Cardiac muscle cell (in vitro differentiated cells and primary cell): ENCODE results near the gene ENTPD2. TPM values are rescaled to one million over a fixed set of nuclear protein-coding genes. Genes with fewer than 3 reads are reported as not detected.

Experiments
- DNase-seq, 2 donors: peaks; one replicate each; pipeline versions ENCODE4 v3.0.0 to v3.0.0-alpha.2; 2010 to 2017; ENCODE audit warnings: low read depth in 1 of 2, low spot score in 1 of 2
- H3K27ac ChIP-seq: fragments of 200-600 bp; sonication (generic); 2 replicates; pipeline ENCODE4 v1.5.1; 2016
- H3K27me3 ChIP-seq: fragments of 200-600 bp; sonication (generic); 2 replicates; pipeline ENCODE4 v1.6.0; 2016; ENCODE audit warnings: control low read depth
- H3K36me3 ChIP-seq: fragments of 200-600 bp; sonication (generic); 2 replicates; pipeline ENCODE4 v1.5.1; 2016; ENCODE audit warnings: control low read depth
- H3K4me1 ChIP-seq: fragments of 200-600 bp; sonication (generic); 2 replicates; pipeline ENCODE4 v1.8.1; 2017; ENCODE audit warnings: low read depth, mild to moderate bottlenecking, mixed run types
- H3K4me3 ChIP-seq: fragments of 200-600 bp; sonication (generic); 2 replicates; pipeline ENCODE4 v1.5.1; 2016; ENCODE audit warnings: mild to moderate bottlenecking
- H3K9me3 ChIP-seq: fragments of 200-600 bp; sonication (generic); 2 replicates; pipeline ENCODE4 v1.5.1; 2017; ENCODE audit warnings: low read depth, mild to moderate bottlenecking, control low read depth
- polyA plus RNA-seq: library from polyadenylated mRNA; unstranded; fragments of >200 nt; fragmentation: Nextera tagmentation; extraction: Ambion mirVana; gene quantifications from 2 replicates; pipeline ENCODE4 v1.2.1, GENCODE V29; 2016
- total RNA-seq: library from RNA; depleted of rRNA; stranded (reverse); fragments of >200 nt; gene quantifications from 2 replicates; pipeline ENCODE4 v1.2.3, GENCODE V29; 2016
- TF ChIP-seq, protein P1 (sequence below): IDR thresholded peaks from 2 replicates; pipeline ENCODE4 v1.5.1; 2012; ENCODE audit warnings: low read depth, mild to moderate bottlenecking, low read length

The ENTPD2 gene
- total and polyA plus RNA-seq, 2 experiments from 2014 or later = not detected

DNA sequence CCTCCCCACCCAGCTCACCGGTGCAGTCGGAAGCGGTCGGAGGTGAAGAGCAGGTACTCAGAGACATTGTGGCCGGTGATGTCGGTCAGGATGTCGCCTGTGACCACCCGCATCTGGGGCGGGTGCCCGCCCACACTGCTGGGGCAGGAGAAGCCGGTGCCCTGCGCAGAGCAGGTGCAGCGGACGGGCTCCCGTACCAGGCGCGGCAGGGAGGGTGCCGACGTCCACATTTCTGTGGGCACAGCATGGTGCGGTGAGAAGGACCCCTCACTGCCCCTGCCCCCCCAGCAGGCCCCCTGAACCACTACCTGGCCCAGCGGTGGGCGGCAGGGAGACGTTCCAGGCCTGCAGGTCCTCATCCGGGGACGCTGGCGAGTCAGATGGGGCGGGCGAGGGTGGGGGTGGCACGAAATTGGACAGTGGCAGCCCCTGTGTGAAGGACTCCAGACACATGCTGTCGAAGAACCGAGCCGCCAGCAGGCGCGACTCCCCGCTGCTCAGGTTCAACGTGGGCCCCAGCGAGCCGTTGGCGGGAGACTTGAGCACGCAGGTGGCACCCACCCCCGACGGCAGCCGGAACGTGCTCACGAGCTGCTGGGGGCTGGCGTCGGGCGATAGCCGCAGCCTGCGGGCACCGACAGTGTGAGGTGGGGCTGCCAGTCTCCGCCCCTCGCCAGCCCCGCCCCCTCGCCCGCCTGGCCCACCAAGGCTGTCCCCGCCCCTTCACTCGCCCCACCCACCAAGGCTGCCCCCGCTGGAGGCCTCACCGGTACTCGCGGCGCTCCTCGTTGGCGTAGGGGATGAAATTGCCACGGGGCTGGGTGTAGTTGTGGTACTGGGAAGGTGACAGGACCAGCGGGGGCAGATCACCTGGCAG lies 40.9 kb downstream of the ENTPD2 start:
- Histone ChIP-seq H3K27ac (no peak overlapping the region), H3K4me1 (no peaks in the 10 kb centered on the region), H3K36me3 (peaks cover 12% of the 10 kb centered on the region), H3K4me3 (no peak overlapping the region), H3K9me3 (no peaks in the 10 kb centered on the region), H3K27me3 (no peaks in the 10 kb centered on the region)
- DNase-seq = no peak
- TF ChIP-seq, protein P1, sequence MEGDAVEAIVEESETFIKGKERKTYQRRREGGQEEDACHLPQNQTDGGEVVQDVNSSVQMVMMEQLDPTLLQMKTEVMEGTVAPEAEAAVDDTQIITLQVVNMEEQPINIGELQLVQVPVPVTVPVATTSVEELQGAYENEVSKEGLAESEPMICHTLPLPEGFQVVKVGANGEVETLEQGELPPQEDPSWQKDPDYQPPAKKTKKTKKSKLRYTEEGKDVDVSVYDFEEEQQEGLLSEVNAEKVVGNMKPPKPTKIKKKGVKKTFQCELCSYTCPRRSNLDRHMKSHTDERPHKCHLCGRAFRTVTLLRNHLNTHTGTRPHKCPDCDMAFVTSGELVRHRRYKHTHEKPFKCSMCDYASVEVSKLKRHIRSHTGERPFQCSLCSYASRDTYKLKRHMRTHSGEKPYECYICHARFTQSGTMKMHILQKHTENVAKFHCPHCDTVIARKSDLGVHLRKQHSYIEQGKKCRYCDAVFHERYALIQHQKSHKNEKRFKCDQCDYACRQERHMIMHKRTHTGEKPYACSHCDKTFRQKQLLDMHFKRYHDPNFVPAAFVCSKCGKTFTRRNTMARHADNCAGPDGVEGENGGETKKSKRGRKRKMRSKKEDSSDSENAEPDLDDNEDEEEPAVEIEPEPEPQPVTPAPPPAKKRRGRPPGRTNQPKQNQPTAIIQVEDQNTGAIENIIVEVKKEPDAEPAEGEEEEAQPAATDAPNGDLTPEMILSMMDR = no peak

DNA sequence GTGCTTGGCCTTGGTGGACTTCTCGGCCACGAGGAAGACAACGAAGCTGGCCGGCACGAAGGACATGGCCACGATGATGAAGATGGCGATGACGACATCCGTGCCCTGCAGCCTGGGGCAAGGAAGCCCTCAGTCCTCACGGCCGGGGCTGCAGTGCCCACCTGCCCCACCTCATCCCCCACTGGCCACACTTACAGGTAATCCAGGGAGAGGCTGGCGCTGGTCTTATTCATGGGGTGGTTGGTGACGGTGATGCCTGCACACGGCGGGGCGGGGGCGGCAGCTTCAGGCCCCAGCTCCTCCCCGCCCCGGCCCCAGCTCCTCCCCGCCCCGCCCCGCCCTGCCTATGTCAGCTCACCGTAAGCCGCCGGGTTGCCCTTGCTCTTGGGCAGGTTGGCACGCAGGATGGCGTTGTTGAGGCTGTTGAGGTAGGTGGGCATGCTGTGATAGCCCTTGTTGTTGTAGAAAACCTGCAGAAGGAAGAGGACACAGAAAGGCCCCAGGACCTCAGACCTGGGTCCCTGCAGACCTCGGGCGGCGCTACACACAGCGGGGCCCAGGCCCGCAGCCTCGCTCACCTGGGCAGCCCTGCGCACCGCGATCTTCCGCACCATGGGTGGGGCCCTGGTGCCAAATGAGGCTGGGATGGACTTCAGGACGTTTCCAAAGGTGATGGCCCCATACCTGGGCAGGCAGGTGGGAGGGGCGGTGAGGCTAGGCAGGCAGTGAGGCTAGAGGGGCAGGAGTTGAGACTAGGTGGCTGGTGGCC lies 41.8 kb downstream of the ENTPD2 start:
- Histone ChIP-seq H3K4me1 (no peaks in the 10 kb centered on the region), H3K36me3 (peaks cover 12% of the 10 kb centered on the region), H3K9me3 (no peaks in the 10 kb centered on the region), H3K27ac (no peak overlapping the region), H3K4me3 (no peak overlapping the region), H3K27me3 (no peaks in the 10 kb centered on the region)
- TF ChIP-seq, protein P1 = no peak
- no peak for DNase-seq

DNA sequence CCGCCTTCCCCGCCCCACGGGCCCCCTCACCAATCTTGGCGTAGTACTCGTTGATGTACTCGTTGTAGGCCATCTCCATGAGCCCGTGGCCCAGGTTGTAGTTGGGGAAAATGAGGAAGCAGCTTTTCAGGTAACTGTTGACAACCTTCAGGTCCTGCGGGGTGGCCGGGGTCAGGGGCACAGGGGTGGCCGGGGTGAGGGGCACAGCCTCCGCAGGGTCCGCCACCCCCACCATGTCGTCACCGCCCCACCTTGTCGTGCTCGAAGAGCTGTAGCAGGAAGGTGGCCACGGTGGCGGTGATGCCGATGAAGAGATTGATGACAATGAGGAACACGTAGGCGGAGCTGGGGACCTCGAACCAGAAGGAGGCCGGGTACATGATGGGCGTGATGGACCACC lies 42.7 kb downstream of the ENTPD2 start:
- Histone ChIP-seq H3K9me3 (no peaks in the 10 kb centered on the region), H3K4me1 (no peaks in the 10 kb centered on the region), H3K36me3 (peaks cover 11% of the 10 kb centered on the region), H3K27ac (no peak overlapping the region), H3K4me3 (no peak overlapping the region), H3K27me3 (no peaks in the 10 kb centered on the region)
- TF ChIP-seq, protein P1 = no peak
- DNase-seq = no peak

DNA sequence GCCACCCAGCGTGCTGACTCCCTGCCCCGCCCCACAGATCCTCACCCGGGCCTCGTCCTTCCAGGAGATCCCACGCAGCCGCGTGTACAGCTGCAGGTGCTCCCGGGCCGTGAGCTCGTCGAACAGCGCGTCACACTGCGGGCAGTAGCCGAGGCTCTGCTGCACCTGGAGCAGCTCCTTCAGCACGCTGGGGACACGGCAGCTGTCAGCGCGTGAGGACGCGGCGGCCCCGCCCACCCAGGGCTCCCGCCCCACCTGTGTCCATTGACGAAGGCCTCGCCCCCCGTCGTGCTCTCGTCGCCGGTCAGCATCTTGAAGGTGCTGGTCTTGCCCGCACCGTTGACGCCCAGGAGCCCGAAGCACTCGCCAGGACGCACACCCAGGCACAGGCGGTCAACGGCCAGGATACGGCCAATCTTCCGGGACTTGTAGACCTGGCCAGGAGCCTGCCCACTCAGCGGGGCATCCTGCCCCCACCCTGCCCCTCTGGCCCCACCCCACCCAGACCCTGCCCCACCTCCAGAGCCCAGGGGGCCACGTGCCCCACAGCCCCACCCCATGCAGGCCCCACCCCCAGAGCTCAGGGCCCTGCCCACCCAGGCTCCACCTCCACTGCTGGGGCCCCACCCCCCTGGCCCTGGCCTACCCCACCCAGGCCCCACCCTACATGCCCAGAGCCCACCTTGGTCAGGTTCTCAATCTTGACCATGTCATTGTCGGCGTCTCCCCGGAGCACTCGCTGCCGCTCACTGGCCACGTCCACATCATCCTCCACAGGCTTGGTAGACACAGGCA lies 43.7 kb downstream of the ENTPD2 start:
- no peak overlapping the region for H3K27ac ChIP-seq
- H3K27me3 ChIP-seq = no peaks in the 10 kb centered on the region
- TF ChIP-seq, protein P1 = no peak
- DNase-seq = no peak
- no peaks in the 10 kb centered on the region for H3K4me1 ChIP-seq
- no peaks in the 10 kb centered on the region for H3K9me3 ChIP-seq
- H3K4me3 ChIP-seq = no peak overlapping the region
- peaks cover 3% of the 10 kb centered on the region for H3K36me3 ChIP-seq

DNA sequence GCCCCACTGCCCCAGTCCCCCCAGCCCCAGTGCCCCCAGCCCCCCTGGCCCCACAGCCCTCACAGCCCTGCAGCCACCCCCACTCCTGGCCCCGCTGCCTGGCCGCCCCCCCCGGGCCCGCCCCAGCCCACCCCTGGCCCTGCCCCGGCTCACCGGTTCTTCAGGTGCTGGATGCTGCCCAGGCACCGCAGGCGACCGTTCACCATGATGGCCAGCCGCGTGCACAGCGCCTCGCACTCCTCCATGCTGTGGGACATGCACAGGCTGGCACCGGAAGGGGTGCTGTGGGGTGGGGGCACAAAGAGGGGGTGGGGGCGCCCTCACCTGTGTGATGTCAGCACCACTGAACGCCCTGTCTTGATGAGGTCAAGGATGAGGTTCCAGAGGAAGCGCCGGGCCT lies 44.6 kb downstream of the ENTPD2 start:
- H3K4me3 ChIP-seq = no peak overlapping the region
- no peaks in the 10 kb centered on the region for H3K9me3 ChIP-seq
- H3K27ac ChIP-seq = no peak overlapping the region
- H3K4me1 ChIP-seq = no peaks in the 10 kb centered on the region
- TF ChIP-seq, protein P1 = no peak
- peaks cover 3% of the 10 kb centered on the region for H3K36me3 ChIP-seq
- H3K27me3 ChIP-seq = no peaks in the 10 kb centered on the region
- DNase-seq = no peak
